Bronchial epithelial cell (primary cell): Measurements from ENCODE around the gene PERCC1. TPM values are rescaled to one million over a fixed set of nuclear protein-coding genes. Genes with fewer than 3 reads are reported as not detected.

ENCODE experiments used
- DNase-seq: peaks from one replicate; pipeline ENCODE4 v3.0.0-alpha.2; 2010; ENCODE audit warnings: low read depth
- FAIRE-seq: peaks from 2 replicates; lab custom pipeline; 2011; peaks lifted over from hg19 to GRCh38; lab: Jason Lieb, UNC
- H3K27me3 ChIP-seq: 2 replicates; pipeline ENCODE4 v1.5.1; 2011; ENCODE audit warnings: low read length; ENCODE audit not compliant: control insufficient read depth, insufficient read depth
- H3K36me3 ChIP-seq: 2 replicates; pipeline ENCODE4 v1.5.1; 2011; ENCODE audit warnings: low read length; ENCODE audit not compliant: control insufficient read depth, insufficient read depth
- H3K4me3 ChIP-seq: 2 replicates; pipeline ENCODE4 v1.5.1; 2011; ENCODE audit warnings: mild to moderate bottlenecking, low read depth, low read length, control low read depth
- total RNA-seq: library from RNA; depleted of rRNA; stranded (reverse); fragments of >200 nt; gene quantifications from 2 replicates; pipeline ENCODE4 v1.2.1, GENCODE V29; 2014
- TF ChIP-seq, protein P1 (sequence below): IDR thresholded peaks from 2 replicates; pipeline ENCODE4 v1.5.1; 2011; ENCODE audit warnings: mild to moderate bottlenecking, moderate library complexity, low read length, control low read depth, inconsistent platforms; ENCODE audit not compliant: insufficient read depth, severe bottlenecking

PERCC1 gene
- total RNA-seq = not detected in 2 replicates

DNA sequence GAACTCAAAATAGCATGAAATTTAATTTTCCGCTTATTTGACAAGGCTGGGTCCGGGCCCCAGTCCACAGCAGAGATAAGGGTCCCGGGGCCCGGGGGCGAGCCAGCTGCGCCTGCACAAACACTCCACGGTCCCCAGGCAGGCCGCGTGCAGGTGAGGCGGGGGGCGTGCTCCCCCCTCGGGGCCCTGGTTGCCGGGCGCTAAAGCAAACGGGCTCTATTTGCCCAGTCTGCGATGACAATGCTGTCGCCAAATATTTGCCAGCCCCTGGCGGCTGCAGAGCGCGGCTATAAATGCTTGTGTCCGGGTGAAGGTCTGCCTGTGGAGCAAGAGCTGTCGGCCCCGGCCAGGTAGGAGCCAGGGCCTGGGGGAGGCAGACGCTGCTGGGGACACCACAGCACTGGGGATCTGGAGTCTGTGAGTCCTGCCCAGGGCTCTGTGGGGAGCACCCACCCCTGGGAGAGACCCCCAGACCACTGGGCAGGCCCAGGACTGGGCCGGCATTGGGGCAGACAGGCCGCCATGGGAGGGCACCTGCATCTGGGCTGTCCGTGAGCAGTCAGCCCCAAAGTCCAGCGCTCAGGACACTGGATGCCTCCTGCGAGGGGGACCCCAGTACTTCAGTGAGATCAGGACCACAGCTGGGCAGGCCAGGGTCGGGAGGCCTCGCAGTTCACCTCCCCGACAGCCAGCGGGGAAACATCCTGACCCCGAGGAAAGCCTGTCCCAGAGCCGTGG is at the start of gene PERCC1:
PERCC1 (plus strand) TSS at position 320 of the 738 bp plus-strand sequence. CDS start 1,516 bp downstream, outside the sequence.
- Histone ChIP-seq H3K36me3 (no peaks in the 10 kb centered on the region), H3K27me3 (no peaks in the 10 kb centered on the region), H3K4me3 (no peak within 1 kb of the TSS)
- TF ChIP-seq, protein P1, sequence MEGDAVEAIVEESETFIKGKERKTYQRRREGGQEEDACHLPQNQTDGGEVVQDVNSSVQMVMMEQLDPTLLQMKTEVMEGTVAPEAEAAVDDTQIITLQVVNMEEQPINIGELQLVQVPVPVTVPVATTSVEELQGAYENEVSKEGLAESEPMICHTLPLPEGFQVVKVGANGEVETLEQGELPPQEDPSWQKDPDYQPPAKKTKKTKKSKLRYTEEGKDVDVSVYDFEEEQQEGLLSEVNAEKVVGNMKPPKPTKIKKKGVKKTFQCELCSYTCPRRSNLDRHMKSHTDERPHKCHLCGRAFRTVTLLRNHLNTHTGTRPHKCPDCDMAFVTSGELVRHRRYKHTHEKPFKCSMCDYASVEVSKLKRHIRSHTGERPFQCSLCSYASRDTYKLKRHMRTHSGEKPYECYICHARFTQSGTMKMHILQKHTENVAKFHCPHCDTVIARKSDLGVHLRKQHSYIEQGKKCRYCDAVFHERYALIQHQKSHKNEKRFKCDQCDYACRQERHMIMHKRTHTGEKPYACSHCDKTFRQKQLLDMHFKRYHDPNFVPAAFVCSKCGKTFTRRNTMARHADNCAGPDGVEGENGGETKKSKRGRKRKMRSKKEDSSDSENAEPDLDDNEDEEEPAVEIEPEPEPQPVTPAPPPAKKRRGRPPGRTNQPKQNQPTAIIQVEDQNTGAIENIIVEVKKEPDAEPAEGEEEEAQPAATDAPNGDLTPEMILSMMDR = no peak
- DNase-seq (no peak), FAIRE-seq (no peak)

DNA sequence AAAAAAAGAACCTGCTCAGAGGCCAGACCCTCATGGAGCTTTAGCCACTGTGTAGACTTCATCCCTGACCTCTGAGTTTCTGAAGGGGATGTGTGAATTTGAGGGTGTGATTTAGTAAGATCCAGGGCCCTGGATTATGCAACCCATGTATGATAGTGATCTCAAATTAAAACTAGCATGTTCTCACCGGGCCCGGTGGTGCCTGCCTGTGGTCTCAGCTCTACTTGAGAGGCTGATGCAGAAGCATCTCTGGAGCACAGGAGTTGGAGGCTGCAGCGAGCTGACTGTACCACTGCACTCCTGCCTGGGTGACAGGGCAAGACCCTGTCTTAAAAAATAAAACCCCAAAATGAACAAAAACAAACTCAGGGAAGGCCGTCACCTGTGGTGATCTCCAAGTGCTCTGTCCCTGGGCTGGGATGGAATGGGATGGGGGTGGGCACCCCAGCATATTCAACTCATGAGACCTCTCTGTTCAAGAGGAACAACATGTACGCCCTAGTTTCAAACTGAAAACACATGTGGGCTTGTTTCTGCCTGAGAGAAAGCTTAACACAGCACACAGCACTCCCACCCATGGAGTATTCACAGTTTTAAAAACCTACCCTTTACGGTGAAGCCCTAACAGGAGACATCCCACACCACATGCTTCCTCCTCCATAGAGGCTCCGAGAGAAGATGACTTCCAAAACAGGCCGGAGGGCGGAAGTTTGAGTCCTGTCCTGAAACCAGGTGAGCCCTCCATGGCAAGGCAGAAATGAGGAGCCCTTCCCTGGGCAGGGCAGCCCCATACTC is 49.1 kb upstream of the PERCC1 start:
- Histone ChIP-seq H3K4me3 (no peak overlapping the region), H3K27me3 (no peaks in the 10 kb centered on the region), H3K36me3 (no peaks in the 10 kb centered on the region)
- TF ChIP-seq, protein P1 = no peak
- FAIRE-seq (no peak), DNase-seq (no peak)

DNA sequence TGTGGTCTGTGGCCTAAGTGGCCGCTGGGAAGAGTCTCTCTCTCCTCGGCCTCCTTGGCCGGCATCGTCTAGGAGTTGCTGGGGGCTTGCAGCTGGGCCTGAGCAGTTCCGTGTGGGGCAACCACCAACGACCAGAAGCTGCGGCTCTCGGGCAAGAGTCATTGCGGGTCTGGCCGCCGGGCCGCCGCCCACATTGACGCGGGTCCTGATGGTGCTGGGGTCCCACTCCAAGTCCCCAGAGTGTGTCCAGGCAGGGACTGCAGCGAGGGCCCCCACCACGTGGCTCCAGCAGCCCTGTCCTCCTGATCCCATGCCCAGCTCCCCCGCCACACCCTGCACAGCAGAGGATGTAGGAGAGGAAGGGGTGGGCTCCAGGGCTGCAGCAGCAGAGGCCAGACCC is 47.3 kb upstream of the PERCC1 start:
- Histone ChIP-seq H3K27me3 (no peaks in the 10 kb centered on the region), H3K36me3 (no peaks in the 10 kb centered on the region), H3K4me3 (no peak overlapping the region)
- FAIRE-seq (no peak), DNase-seq (no peak)
- TF ChIP-seq, protein P1 = no peak

DNA sequence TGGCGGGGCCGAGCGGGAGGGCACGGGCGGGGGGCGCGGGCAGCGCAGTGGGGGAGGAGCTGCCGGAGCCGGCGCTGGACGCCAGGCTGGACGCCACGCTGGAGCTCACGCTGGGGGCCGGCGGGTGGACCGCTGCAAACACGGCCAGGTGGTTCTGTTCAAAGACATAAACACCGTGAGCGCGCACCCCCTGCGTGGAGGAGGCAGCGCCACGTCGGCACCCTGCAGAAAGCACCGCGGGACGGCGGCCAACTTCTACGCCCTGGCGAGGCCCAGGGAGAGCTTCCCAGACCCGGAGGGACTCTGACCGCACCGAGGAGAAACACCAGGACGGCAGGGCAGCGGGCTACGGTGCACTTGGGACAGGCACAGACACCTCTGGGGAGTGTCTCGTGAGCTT is 45.6 kb upstream of the PERCC1 start:
- peaks cover 2% of the 10 kb centered on the region for H3K36me3 ChIP-seq
- H3K27me3 ChIP-seq = no peaks in the 10 kb centered on the region
- DNase-seq = no peak
- TF ChIP-seq, protein P1 = no peak
- no peak for FAIRE-seq
- H3K4me3 ChIP-seq = no peak overlapping the region

DNA sequence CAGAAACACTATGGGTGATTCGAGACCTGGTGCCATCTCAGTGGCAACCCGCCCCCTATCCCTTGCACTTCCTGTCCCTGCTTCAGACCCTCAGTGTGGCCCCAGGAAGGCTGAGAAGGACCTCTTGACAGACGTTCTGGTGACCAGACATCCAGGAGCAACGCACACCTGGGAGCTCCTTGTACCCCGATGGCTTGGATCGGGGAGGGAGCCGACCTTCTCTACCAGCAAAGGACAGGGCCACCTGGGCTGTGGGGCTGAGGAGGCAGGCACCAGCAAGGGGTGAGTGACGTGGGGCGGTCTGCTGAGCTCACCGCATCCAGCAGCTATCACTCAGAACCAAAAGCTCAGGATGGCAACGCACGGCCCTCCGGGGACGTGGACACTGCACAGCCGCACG is 43.5 kb upstream of the PERCC1 start:
- H3K36me3 ChIP-seq = peaks cover 2% of the 10 kb centered on the region
- no peaks in the 10 kb centered on the region for H3K27me3 ChIP-seq
- H3K4me3 ChIP-seq = no peak overlapping the region
- TF ChIP-seq, protein P1 = no peak
- DNase-seq (no peak), FAIRE-seq (no peak)
